M059J (cell line): ENCODE results near the gene GGT1. TPM values are rescaled to one million over a fixed set of nuclear protein-coding genes. Genes with fewer than 3 reads are reported as not detected.
"Not testable (repeated sequence)": the region's sequence is repeated elsewhere in the genome, so short reads cannot be mapped to it uniquely, and the experiment has no call there.

Source experiments
- DNase-seq: peaks from one replicate; pipeline ENCODE4 v3.0.0-alpha.2; 2012; ENCODE audit warnings: low read depth
- total RNA-seq: library from RNA; depleted of rRNA; stranded (reverse); fragments of >200 nt; shearing (Covaris generic); gene quantifications from 2 replicates; pipeline ENCODE4 v1.2.3, GENCODE V29; 2014

GGT1 gene
- total RNA-seq, 1 experiment from 2014 or later, result 3.2 TPM

- DNase-seq, result no peak
Measured at GRCh38 chr22:24584166-24584790, 18.7 kb upstream of the GGT1 start.

GRCh38 chr22:24584871-24585411 is 18.1 kb upstream of the GGT1 start:
- no peak for DNase-seq

GRCh38 chr22:24585461-24585860 is 17.5 kb upstream of the GGT1 start:
- DNase-seq, result no peak

GRCh38 chr22:24585927-24586546 is 17.0 kb upstream of the GGT1 start:
- DNase-seq, result no peak

- DNase-seq, result no peak
Measured at GRCh38 chr22:24587251-24587650, 15.7 kb upstream of the GGT1 start.

- no peak for DNase-seq
Measured at GRCh38 chr22:24587948-24588347, 15.0 kb upstream of the GGT1 start.

- DNase-seq, result no peak
Measured at GRCh38 chr22:24588381-24588756, 14.6 kb upstream of the GGT1 start.

- no peak for DNase-seq
Measured at GRCh38 chr22:24588757-24589481, 14.1 kb upstream of the GGT1 start.

GRCh38 chr22:24589518-24590030 is 13.4 kb upstream of the GGT1 start:
- DNase-seq, result no peak

- DNase-seq, result no peak
Measured at GRCh38 chr22:24590596-24591173, 12.3 kb upstream of the GGT1 start.

GRCh38 chr22:24591286-24591830 is 11.6 kb upstream of the GGT1 start:
- DNase-seq, result no peak

- DNase-seq, result no peak
Measured at GRCh38 chr22:24592058-24592850, 10.7 kb upstream of the GGT1 start.

GRCh38 chr22:24592851-24593558 is 10.0 kb upstream of the GGT1 start, which contains the start of gene LRRC75B:
TSS of gene LRRC75B (minus strand) at chr22:24593073. CDS start at chr22:24593039, 34 bp downstream.
- DNase-seq, result peak; percentile 57

- not testable (repeated sequence) for DNase-seq
Measured at GRCh38 chr22:24593559-24593835, 9.5 kb upstream of the GGT1 start.

- no peak for DNase-seq
Measured at GRCh38 chr22:24593836-24594568, 9.0 kb upstream of the GGT1 start.

GRCh38 chr22:24594569-24595120 is 8.3 kb upstream of the GGT1 start:
- DNase-seq, result no peak

- no peak for DNase-seq
Measured at GRCh38 chr22:24595228-24595627, 7.8 kb upstream of the GGT1 start.

GRCh38 chr22:24595863-24596262 is 7.1 kb upstream of the GGT1 start:
- DNase-seq, result no peak

- not testable (repeated sequence) for DNase-seq
Measured at GRCh38 chr22:24597076-24597475, 5.9 kb upstream of the GGT1 start.

- no peak for DNase-seq
Measured at GRCh38 chr22:24599514-24599913, 3.5 kb upstream of the GGT1 start.
